Heart left ventricle (tissue), 13 donors: ENCODE measurements around the gene MMD2.

ENCODE experiments used
- POLR2A ChIP-seq, 2 donors: fragments of 450-650 bp; IDR thresholded peaks; one replicate each; pipeline ENCODE4 v1.6.1; 2017; ENCODE audit warnings: antibody characterized with exemption in 2 of 2, mild to moderate bottlenecking in 2 of 2, moderate library complexity in 2 of 2
- TF ChIP-seq, protein P1 (sequence below), 12 donors: fragments of 200-600 bp; sonication (generic) in 4 of 12; IDR thresholded peaks; one replicate each; pipeline versions ENCODE4 v1.5.0 to v1.8.0; 2018 to 2022; ENCODE audit warnings: antibody characterized with exemption in 12 of 12, mild to moderate bottlenecking in 5 of 12
- donor health status: ischemic (EF 13 %, LVEDD 7.1; RV severe dilation, severe dysfunction).
- donor health status: DM: no; HTN: yes; CAD: no.
- donor health status: DM: no; HTN: no; CAD: no.
- donor health status: ischemic (EF 25% LVEDD 6.9; RV normal size, moderate dysfunction).
- donor health status: ischemic (EF 25% LVEDD 5.7; RV mildly dilated, moderate dysfunction).
- donor health status: ischemic (EF 35%, LVEDD 5.7; RV mildly dilated, moderate dysfunction).
- donor health status: nonischemic (EF 11% LVEDD 7.7; RV severe dilation, severe dysfunction).
- donor health status: DM: yes; HTN: yes; CAD: no.
- donor health status: PGD.
- donor health status: ischemic (EF 29% LVEDD 5.4; RV normal size, mild dysfunction).
- donor health status: nonischemic (EF 23%, LVEDD 6.1; RV moderate dilation, normal function).

DNA sequence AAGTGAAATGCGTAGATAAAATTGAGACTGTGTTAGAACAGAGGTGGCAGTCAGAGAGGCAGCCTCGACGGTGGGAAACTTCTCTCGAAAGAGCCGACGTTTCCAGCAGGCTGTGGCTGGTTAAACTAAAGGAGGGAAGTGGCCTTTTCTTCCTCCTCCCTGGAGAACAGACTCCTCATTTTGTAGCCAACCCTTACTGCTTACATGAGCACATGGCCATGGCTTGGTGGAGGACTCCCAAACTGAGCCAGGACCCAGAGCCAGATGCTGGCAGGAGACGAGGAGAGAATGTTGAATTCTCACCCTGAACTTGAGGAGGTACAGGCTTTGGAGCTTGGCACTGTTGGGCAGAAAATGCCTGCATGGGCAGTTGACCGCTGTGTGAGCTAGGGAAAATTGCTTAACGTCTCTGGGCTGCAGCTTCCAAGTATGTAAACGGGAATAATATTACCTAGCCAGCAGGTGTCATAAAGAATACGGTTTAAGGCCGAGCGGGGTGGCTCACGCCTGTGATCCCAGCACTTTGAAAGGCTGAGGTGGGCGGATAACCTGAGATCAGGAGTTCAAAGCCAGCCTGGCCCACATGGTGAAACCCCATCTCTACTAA lies 24.5 kb downstream of the MMD2 start:
- TF ChIP-seq, protein P1, sequence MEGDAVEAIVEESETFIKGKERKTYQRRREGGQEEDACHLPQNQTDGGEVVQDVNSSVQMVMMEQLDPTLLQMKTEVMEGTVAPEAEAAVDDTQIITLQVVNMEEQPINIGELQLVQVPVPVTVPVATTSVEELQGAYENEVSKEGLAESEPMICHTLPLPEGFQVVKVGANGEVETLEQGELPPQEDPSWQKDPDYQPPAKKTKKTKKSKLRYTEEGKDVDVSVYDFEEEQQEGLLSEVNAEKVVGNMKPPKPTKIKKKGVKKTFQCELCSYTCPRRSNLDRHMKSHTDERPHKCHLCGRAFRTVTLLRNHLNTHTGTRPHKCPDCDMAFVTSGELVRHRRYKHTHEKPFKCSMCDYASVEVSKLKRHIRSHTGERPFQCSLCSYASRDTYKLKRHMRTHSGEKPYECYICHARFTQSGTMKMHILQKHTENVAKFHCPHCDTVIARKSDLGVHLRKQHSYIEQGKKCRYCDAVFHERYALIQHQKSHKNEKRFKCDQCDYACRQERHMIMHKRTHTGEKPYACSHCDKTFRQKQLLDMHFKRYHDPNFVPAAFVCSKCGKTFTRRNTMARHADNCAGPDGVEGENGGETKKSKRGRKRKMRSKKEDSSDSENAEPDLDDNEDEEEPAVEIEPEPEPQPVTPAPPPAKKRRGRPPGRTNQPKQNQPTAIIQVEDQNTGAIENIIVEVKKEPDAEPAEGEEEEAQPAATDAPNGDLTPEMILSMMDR (IDR thresholded peaks at IDR 0.05), result no peak
- TF ChIP-seq POLR2A (IDR thresholded peaks at IDR 0.05), result no peak
